HFF-Myc (cell line): Measurements from ENCODE around the gene PRSS21.

Experiments used
- DNase-seq: peaks from one replicate; pipeline ENCODE4 v3.0.0-alpha.2; 2011; ENCODE audit warnings: low read depth; ENCODE audit errors: extremely low read depth
- H3K4me3 ChIP-seq: replicated peaks from 2 replicates; pipeline ENCODE4 v1.5.1; 2011; ENCODE audit warnings: low read depth, mild to moderate bottlenecking, control low read depth, low read length
- TF ChIP-seq, protein P1 (sequence below): IDR thresholded peaks from 2 replicates; pipeline ENCODE4 v1.5.1; 2012; ENCODE audit warnings: mild to moderate bottlenecking, low read depth, low read length, control low read depth; ENCODE audit errors: missing control alignments

Gene PRSS21, protein sequence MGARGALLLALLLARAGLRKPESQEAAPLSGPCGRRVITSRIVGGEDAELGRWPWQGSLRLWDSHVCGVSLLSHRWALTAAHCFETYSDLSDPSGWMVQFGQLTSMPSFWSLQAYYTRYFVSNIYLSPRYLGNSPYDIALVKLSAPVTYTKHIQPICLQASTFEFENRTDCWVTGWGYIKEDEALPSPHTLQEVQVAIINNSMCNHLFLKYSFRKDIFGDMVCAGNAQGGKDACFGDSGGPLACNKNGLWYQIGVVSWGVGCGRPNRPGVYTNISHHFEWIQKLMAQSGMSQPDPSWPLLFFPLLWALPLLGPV

DNA sequence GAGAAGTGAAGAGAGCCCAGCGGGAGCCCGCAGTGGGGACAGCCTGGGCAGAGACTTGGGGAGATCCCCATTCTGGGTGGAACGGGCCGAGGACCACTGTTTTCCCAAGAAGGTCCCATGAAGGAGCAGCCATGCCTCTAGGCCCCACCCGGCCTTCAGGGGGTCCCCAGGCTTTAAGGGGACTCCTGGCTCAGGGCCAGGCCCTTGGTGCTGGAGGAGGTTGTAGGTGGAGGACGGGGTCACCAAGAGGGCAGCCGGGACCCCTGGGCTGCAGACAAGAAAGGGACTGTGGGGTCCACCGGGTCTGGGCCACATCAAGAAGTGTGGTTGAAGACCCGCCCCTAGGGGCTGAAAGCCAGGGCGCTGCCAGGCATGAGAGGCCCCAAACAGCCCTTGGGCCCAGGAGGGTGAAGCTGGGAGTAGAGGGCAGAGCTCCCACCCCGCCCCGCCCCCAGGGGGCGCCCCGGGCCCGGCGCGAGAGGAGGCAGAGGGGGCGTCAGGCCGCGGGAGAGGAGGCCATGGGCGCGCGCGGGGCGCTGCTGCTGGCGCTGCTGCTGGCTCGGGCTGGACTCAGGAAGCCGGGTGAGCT is at the start of gene PRSS21:
TSS of gene PRSS21 (plus strand) at position 487 of the 589 bp plus-strand sequence. CDS start at position 519, 32 bp downstream.
- no peak for DNase-seq
- no peak within 1 kb of the TSS for H3K4me3 ChIP-seq
- TF ChIP-seq, protein P1, sequence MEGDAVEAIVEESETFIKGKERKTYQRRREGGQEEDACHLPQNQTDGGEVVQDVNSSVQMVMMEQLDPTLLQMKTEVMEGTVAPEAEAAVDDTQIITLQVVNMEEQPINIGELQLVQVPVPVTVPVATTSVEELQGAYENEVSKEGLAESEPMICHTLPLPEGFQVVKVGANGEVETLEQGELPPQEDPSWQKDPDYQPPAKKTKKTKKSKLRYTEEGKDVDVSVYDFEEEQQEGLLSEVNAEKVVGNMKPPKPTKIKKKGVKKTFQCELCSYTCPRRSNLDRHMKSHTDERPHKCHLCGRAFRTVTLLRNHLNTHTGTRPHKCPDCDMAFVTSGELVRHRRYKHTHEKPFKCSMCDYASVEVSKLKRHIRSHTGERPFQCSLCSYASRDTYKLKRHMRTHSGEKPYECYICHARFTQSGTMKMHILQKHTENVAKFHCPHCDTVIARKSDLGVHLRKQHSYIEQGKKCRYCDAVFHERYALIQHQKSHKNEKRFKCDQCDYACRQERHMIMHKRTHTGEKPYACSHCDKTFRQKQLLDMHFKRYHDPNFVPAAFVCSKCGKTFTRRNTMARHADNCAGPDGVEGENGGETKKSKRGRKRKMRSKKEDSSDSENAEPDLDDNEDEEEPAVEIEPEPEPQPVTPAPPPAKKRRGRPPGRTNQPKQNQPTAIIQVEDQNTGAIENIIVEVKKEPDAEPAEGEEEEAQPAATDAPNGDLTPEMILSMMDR: no peak

DNA sequence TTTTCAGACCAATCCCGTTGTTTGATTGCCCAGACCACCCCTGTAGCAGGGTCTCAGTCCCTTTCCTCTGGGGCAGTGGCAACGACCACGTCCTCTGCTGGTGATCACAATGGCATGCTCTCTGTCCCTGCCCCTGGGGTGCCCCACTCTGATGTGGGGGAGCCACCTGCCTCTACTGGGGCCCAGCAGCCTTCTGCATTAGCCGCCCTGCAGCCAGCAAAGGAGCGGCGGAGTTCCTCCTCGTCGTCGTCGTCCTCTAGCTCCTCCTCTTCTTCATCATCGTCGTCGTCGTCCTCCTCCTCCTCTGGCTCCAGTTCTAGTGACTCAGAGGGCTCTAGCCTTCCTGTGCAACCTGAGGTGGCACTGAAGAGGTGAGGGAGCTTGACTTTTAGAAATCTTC is 49.1 kb upstream of the PRSS21 start:
- no peak overlapping the region for H3K4me3 ChIP-seq
- no peak for DNase-seq
- TF ChIP-seq, protein P1: no peak

DNA sequence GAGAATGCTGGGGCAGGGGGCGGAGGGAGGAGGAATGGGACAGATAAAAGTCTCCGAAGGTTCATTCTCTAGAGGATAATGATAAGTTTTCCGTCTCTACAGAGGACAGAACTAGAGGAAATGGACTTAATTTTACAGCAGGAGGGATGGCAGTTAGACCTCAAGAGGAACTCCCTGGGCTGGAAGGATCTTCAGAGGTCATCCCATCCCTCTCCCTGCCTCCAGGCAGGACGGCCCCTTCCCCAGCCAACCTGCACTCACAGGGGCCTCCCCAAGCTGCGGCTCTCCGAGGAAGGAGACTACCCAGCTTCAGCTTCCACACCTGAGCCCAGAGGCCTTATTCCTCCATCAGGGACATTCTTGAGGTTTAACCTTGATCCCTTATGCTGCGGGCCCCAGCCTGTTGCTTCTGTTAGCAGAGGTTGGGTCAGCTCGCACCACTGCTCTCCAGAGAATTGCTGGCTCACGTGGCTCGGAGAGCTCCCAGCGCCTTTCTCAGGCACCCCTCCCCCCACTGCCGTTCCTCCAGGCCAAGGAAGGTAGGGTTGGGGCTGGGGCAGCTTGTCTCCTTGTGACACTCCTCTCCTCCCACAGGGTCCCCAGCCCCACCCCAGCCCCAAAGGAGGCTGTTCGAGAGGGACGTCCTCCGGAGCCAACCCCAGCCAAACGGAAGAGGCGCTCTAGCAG is 48.5 kb upstream of the PRSS21 start:
- no peak for DNase-seq
- TF ChIP-seq, protein P1: no peak
- H3K4me3 ChIP-seq: no peak overlapping the region

DNA sequence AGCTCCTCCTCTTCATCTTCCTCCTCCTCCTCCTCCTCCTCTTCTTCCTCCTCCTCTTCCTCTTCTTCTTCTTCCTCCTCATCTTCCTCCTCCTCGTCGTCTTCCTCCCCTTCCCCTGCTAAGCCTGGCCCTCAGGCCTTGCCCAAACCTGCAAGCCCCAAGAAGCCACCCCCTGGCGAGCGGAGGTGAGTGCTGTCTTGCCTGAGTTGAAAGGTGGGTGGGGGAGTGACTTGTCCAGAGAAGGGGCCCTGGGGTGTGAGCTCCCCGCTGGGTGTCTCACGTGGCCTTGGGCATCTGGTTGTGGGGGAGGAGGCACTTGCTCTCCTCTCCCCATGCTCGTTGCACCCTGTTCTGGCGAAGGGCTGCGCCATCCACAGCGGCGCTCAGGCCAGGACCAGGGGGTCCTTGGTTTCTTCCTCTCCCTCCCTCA is 47.9 kb upstream of the PRSS21 start:
- DNase-seq: no peak
- TF ChIP-seq, protein P1: no peak
- H3K4me3 ChIP-seq: no peak overlapping the region

DNA sequence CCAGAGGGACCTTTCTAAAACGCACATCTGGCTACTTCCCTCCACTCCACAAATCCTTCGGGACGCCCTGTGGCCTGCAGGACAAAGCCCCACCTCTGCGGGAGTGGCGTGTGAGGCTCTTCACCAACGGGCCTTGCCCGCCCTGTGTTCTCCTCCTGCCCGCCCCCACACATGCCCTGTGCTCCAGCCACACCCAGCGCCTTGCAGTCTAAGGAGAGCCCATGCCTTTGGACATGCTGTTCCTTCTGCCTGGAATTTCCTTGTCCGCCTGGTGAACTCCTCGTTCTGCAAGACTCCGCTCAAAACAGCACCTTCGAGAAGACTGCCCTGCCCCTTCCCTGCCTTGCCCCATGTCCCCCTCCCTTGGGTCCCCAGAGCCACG is 47.4 kb upstream of the PRSS21 start:
- TF ChIP-seq, protein P1: no peak
- DNase-seq: no peak

DNA sequence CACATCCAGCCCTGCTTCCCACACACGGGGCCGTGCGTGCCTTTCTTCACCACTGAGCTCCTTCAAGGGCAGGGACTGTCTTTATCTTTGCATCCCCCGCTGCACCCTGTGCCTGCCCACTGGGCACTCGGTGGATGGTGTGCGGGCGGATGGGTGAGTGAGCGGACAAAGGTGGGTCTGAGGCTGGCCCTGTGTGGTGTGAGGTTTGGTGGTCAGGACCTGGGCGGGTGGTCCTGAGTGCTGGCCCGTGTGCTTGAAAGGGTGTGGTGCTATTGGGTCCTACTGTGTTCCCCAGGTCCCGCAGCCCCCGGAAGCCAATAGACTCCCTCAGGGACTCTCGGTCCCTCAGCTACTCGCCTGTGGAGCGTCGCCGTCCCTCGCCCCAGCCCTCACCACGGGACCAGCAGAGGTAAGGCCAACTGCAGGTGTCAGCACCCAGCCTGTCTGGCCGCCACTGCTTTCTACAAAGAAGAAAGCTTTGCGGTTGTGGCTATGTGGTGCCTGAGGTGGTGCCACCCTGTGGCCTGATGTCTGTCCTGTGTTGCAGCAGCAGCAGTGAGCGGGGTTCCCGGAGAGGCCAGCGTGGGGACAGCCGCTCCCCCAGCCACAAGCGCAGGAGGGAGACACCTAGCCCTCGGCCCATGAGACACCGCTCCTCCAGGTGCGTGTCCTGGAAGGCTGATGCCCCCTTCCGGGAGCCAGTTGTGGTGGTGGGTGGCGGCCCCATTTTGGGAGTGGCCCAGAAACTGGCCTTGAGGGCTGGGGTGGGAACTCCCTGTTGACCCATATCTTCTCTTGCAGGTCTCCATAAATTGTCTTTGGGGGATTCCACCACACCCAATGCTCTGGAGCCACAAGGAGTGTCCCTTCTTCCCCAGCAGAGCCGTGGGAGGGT is 46.7 kb upstream of the PRSS21 start:
- H3K4me3 ChIP-seq: no peak overlapping the region
- no peak for DNase-seq
- TF ChIP-seq, protein P1: peak; percentile 7

More for the DNA sequence above, 47.4 kb upstream of the PRSS21 start:
- no peak overlapping the region for H3K4me3 ChIP-seq
